GM18499 (cell line): ENCODE results near the gene RPS6KB2.
"Not testable (repeated sequence)": the region's sequence is repeated elsewhere in the genome, so short reads cannot be mapped to it uniquely, and the experiment has no call there.

Experiments
- ATAC-seq: cut with Tn5 transposase; IDR thresholded peaks from one replicate; pipeline ENCODE4 v1.9.1; 2021; ENCODE audit warnings: moderate number of reproducible peaks; ENCODE audit not compliant: insufficient read depth, unreplicated experiment

The RPS6KB2 gene

GRCh38 chr11:67423466-67423865 is 4.8 kb upstream of the RPS6KB2 start:
- ATAC-seq = no peak

GRCh38 chr11:67423891-67424613 is 4.2 kb upstream of the RPS6KB2 start:
- no peak for ATAC-seq

- not testable (repeated sequence) for ATAC-seq
Measured at GRCh38 chr11:67427364-67427859, 882 bp upstream of the RPS6KB2 start.

GRCh38 chr11:67429038-67429668 is 859 bp downstream of the RPS6KB2 start:
- ATAC-seq = no peak

- no peak for ATAC-seq
Measured at GRCh38 chr11:67429722-67430121, 1.4 kb downstream of the RPS6KB2 start.

GRCh38 chr11:67431346-67432249 is 3.3 kb downstream of the RPS6KB2 start:
- ATAC-seq = no peak

- no peak for ATAC-seq
Measured at GRCh38 chr11:67432655-67433349, 4.5 kb downstream of the RPS6KB2 start.

GRCh38 chr11:67433536-67434394 is 5.5 kb downstream of the RPS6KB2 start:
- no peak for ATAC-seq

GRCh38 chr11:67434395-67434881 is 6.1 kb downstream of the RPS6KB2 start:
- ATAC-seq = no peak

- ATAC-seq = no peak
Measured at GRCh38 chr11:67435031-67435726, 6.9 kb downstream of the RPS6KB2 start.

- no peak for ATAC-seq
Measured at GRCh38 chr11:67435727-67436458, 7.6 kb downstream of the RPS6KB2 start.

- ATAC-seq = no peak
Measured at GRCh38 chr11:67436459-67437081, 8.3 kb downstream of the RPS6KB2 start.

GRCh38 chr11:67437082-67437808 is 9.0 kb downstream of the RPS6KB2 start, which contains the start of gene PTPRCAP:
TSS of gene PTPRCAP (minus strand) at chr11:67437682. CDS start at chr11:67437619, 63 bp downstream.
- ATAC-seq = no peak

GRCh38 chr11:67437809-67438157 is 9.5 kb downstream of the RPS6KB2 start:
- no peak for ATAC-seq

- ATAC-seq = no peak
Measured at GRCh38 chr11:67438158-67438902, 10.0 kb downstream of the RPS6KB2 start.
